Esophagus squamous epithelium (tissue), 5 donors: Measurements from ENCODE around the gene PPP1R2B. TPM values are rescaled to one million over a fixed set of nuclear protein-coding genes. Genes with fewer than 3 reads are reported as not detected.

Experiments
- DNase-seq: peaks from one replicate; lab custom pipeline; 2025; lab: John Stamatoyannopoulos, UW
- H3K27ac ChIP-seq, 4 donors: fragments of 200-600 bp; sonication (generic); one replicate each; pipeline ENCODE4 v1.5.1; 2016 to 2019; ENCODE audit warnings: mild to moderate bottlenecking in 1 of 4
- H3K27me3 ChIP-seq, 4 donors: fragments of 200-600 bp; sonication (generic); 1 replicate in 3 of 4; 2 replicates in 1 of 4; pipeline versions ENCODE4 v1.5.1 to v1.6.0; 2017 to 2021; ENCODE audit warnings: antibody characterized with exemption in 1 of 4
- H3K36me3 ChIP-seq, 3 donors: fragments of 200-600 bp; sonication (generic); one replicate each; pipeline ENCODE4 v1.5.1; 2016 to 2019
- H3K4me1 ChIP-seq, 3 donors: fragments of 200-600 bp; sonication (generic); one replicate each; pipeline ENCODE4 v1.5.1; 2017 to 2019
- H3K4me3 ChIP-seq, 4 donors: fragments of 200-600 bp; sonication (generic); 1 replicate in 3 of 4; 2 replicates in 1 of 4; pipeline ENCODE4 v1.5.1; 2016 to 2019; ENCODE audit warnings: mild to moderate bottlenecking in 2 of 4, moderate library complexity in 1 of 4
- H3K9me3 ChIP-seq, 3 donors: fragments of 200-600 bp; sonication (generic); one replicate each; pipeline ENCODE4 v1.5.1; 2016 to 2019
- POLR2A ChIP-seq, 4 donors: fragments of 450-650 bp; IDR thresholded peaks; one replicate each; pipeline ENCODE4 v1.6.1; 2017; ENCODE audit warnings: antibody characterized with exemption in 4 of 4, mild to moderate bottlenecking in 4 of 4, moderate library complexity in 3 of 4
- WGBS, 2 donors: methylation state at CpG; one replicate each; pipeline ENCODE4 v1.1.5; 2018; 5-methylcytosine and 5-hydroxymethylcytosine counted together
- intact Hi-C: fragments of 100-400 bp; cut with DNase I; formaldehyde crosslinking; loops from one replicate; pipeline ENCODE4 v1.15.0; 2022
- total RNA-seq, 4 donors: library from RNA; depleted of rRNA; stranded (reverse); fragments of >200 nt; gene quantifications; one replicate each; pipeline ENCODE4 v1.1.0, GENCODE V29; 2016
- TF ChIP-seq, protein P1 (sequence below), 6 experiments: fragments of 450-650 bp in 4 of 6; fragments of 200-600 bp in 2 of 6; sonication (generic) in 2 of 6; IDR thresholded peaks; one replicate each; pipeline ENCODE4 v1.5.1; 2016 to 2019; ENCODE audit warnings: antibody characterized with exemption in 6 of 6, mild to moderate bottlenecking in 4 of 6, moderate library complexity in 4 of 6
- donor health status: DM: yes; HTN: yes; CAD: no.

The PPP1R2B gene
- total RNA-seq, 4 donors from 2014 or later = 0.12 TPM; not detected in 3

DNA sequence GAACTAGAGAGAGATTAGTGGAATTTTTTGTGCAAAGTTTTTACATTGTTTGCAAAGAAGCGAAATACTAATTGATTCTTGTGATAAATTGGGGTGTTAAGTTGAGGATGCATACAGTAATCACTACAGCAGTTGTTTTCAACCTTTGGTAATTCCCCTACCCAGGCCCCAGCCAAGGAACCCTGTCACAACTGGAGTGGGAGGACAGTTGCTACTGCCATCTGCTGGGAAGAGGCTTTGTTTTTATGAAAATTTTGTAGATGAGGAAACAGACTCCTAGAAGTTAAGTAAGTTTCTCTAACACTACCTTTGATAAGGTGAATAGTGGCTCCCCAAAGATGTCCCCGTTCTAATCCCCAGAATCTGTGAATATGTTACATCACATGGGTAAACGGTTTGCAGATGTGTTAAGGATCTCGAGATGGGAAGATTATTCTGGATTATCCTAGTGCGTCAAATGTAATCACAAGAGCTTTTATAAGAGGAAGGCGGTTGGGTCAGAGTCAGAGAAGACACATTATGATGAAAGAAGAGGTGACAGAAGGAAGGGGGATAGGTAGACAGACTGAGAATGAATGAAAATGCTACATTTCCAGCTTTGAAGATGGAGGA lies 34.0 kb upstream of the PPP1R2B start:
- intact Hi-C loops = loop anchor here (5.0 kb wide), 1 partner anchor 874 kb away; no protein-coding TSS in a partner anchor
- no peaks in the 10 kb centered on the region for H3K4me1 ChIP-seq
- no peaks in the 10 kb centered on the region for H3K36me3 ChIP-seq
- WGBS, 2 donors = 59 to 64% methylated on average over 6 of the region's 6 CpGs
- TF ChIP-seq POLR2A (IDR thresholded peaks at IDR 0.05) = no peak
- TF ChIP-seq, protein P1, sequence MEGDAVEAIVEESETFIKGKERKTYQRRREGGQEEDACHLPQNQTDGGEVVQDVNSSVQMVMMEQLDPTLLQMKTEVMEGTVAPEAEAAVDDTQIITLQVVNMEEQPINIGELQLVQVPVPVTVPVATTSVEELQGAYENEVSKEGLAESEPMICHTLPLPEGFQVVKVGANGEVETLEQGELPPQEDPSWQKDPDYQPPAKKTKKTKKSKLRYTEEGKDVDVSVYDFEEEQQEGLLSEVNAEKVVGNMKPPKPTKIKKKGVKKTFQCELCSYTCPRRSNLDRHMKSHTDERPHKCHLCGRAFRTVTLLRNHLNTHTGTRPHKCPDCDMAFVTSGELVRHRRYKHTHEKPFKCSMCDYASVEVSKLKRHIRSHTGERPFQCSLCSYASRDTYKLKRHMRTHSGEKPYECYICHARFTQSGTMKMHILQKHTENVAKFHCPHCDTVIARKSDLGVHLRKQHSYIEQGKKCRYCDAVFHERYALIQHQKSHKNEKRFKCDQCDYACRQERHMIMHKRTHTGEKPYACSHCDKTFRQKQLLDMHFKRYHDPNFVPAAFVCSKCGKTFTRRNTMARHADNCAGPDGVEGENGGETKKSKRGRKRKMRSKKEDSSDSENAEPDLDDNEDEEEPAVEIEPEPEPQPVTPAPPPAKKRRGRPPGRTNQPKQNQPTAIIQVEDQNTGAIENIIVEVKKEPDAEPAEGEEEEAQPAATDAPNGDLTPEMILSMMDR (IDR thresholded peaks at IDR 0.05) = peak in 4 of 6 experiments; percentile 8 to 28 (median 14)
- H3K9me3 ChIP-seq = no peaks in the 10 kb centered on the region
- H3K27me3 ChIP-seq = no peaks in the 10 kb centered on the region
- H3K4me3 ChIP-seq = no peak overlapping the region
- no peak overlapping the region for H3K27ac ChIP-seq
- DNase-seq = no peak

- TF ChIP-seq, protein P1 (IDR thresholded peaks at IDR 0.05) = no peak
- TF ChIP-seq POLR2A (IDR thresholded peaks at IDR 0.05) = no peak
- DNase-seq = no peak
- H3K9me3 ChIP-seq = no peaks in the 10 kb centered on the region
- intact Hi-C loops = loop anchor here (5.0 kb wide), 1 partner anchor 877 kb away; no protein-coding TSS in a partner anchor
- no peak overlapping the region for H3K27ac ChIP-seq
- 64 to 83% methylated on average over 3 of the region's 3 CpGs for WGBS, 2 donors
- no peaks in the 10 kb centered on the region for H3K4me1 ChIP-seq
- H3K4me3 ChIP-seq = no peak overlapping the region
- H3K27me3 ChIP-seq = no peaks in the 10 kb centered on the region
- H3K36me3 ChIP-seq = no peaks in the 10 kb centered on the region
These were observed 30.6 kb upstream of the PPP1R2B start for GRCh38 chr5:156819537-156819936.

DNA sequence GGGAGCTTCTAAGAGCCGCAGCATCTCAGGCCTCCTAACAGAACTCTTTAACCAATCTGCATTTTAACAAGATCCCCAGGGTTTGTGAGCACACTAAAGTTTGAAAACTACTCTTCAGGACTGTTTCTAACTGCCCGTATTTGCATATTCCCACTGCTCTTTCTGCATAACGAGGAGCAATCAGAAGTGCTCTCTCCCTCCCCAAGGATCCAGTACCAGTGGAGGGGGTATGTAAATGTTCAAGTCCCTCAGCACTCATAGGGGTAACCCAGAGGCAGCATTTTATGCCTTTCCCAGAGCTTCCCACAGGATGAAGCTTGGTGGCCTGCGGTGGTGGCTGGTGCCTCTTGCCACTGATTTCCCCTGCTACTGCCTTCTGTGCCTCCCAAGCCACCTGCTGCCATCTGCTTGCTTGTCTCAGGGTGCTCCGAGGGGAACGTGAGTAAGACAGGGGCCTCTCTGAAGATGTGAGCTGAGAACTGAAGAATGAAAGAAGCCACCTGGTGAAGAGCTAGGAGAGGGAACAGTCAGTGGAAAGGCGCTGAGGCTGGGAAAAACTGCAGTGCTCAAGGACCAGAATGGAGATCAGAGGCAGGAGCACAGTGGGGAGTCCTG lies 30.0 kb upstream of the PPP1R2B start:
- DNase-seq = no peak
- TF ChIP-seq POLR2A (IDR thresholded peaks at IDR 0.05) = no peak
- TF ChIP-seq, protein P1 (IDR thresholded peaks at IDR 0.05) = no peak
- H3K4me3 ChIP-seq = no peak overlapping the region
- H3K27me3 ChIP-seq = no peaks in the 10 kb centered on the region
- intact Hi-C loops = loop anchor here (5.0 kb wide), 1 partner anchor 878 kb away; no protein-coding TSS in a partner anchor
- H3K4me1 ChIP-seq = no peaks in the 10 kb centered on the region
- H3K27ac ChIP-seq = no peak overlapping the region
- no peaks in the 10 kb centered on the region for H3K36me3 ChIP-seq
- no peaks in the 10 kb centered on the region for H3K9me3 ChIP-seq
- WGBS, 2 donors = 61 to 70% methylated on average over 4 to 5 of the region's 7 CpGs

DNA sequence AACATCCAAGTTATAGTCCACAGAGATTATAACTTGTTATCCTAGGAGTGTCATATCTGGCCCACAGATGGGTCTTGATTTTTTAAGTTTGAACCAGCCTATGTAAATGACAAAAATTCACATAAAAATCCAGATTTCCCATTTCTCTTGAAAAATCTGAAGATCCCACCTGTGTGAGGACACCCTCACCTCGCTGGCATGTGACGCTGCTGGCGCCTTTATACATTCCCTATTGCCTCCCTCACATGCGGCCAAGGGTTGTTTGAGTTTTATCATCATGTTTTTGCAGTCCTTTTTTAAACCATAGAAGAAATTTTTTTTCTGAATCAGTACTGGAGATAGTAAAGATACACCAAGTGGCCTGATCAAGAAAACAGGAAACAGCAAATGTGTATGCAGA lies 25.9 kb upstream of the PPP1R2B start:
- intact Hi-C loops = no loop called here
- TF ChIP-seq, protein P1 (IDR thresholded peaks at IDR 0.05) = no peak
- no peak for TF ChIP-seq POLR2A (IDR thresholded peaks at IDR 0.05)
- peaks cover 0 to 4% (median 0%) of the 10 kb centered on the region in 3 donors for H3K9me3 ChIP-seq
- H3K4me1 ChIP-seq = no peaks in the 10 kb centered on the region
- 71 to 93% methylated on average over 4 of the region's 4 CpGs for WGBS, 2 donors
- DNase-seq = no peak
- no peaks in the 10 kb centered on the region for H3K36me3 ChIP-seq
- H3K27ac ChIP-seq = no peak overlapping the region
- no peak overlapping the region for H3K4me3 ChIP-seq
- H3K27me3 ChIP-seq = no peaks in the 10 kb centered on the region

GRCh38 chr5:156824800-156825199 lies 25.3 kb upstream of the PPP1R2B start:
- no peak for TF ChIP-seq POLR2A (IDR thresholded peaks at IDR 0.05)
- TF ChIP-seq, protein P1 (IDR thresholded peaks at IDR 0.05) = peak in 3 of 6 experiments; percentile 9 to 27 (median 20)
- intact Hi-C loops = no loop called here

More at GRCh38 chr5:156824800-156825199, 25.3 kb upstream of the PPP1R2B start:
- WGBS, 2 donors = 15 to 17% methylated on average over 2 of the region's 2 CpGs
- H3K27me3 ChIP-seq = no peaks in the 10 kb centered on the region
- no peak overlapping the region for H3K27ac ChIP-seq
- no peak for DNase-seq
- peaks cover 0 to 4% (median 0%) of the 10 kb centered on the region in 3 donors for H3K9me3 ChIP-seq
- no peaks in the 10 kb centered on the region for H3K36me3 ChIP-seq
- no peak overlapping the region for H3K4me3 ChIP-seq
- no peaks in the 10 kb centered on the region for H3K4me1 ChIP-seq
